ENCODE measurements around the gene ENKD1.

DNA sequence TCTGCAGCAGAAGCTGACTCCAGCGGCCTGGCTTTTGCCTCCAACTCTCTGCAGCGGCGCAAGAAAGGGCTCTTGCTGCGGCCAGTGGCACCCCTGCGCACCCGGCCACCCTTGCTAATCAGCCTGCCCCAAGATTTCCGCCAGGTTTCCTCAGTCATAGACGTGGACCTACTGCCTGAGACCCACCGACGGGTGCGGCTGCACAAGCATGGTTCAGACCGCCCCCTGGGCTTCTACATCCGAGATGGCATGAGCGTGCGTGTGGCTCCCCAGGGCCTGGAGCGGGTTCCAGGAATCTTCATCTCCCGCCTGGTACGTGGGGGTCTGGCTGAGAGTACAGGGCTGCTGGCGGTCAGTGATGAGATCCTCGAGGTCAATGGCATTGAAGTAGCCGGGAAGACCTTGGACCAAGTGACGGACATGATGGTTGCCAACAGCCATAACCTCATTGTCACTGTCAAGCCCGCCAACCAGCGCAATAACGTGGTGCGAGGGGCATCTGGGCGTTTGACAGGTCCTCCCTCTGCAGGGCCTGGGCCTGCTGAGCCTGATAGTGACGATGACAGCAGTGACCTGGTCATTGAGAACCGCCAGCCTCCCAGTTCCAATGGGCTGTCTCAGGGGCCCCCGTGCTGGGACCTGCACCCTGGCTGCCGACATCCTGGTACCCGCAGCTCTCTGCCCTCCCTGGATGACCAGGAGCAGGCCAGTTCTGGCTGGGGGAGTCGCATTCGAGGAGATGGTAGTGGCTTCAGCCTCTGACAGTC, 4.5 kb downstream of the ENKD1 start:
- TF ChIP-seq ZNF431 (CRISPR knock-in tag; IDR thresholded peaks at IDR 0.05; ENCODE audit: borderline replicate concordance, low read depth) (no peak), CHCHD3 (CRISPR knock-in tag; IDR thresholded peaks at IDR 0.05) (no peak), MEIS2 (CRISPR knock-in tag; IDR thresholded peaks at IDR 0.05) (no peak), FOXJ3 (CRISPR knock-in tag; IDR thresholded peaks at IDR 0.05; ENCODE audit: borderline replicate concordance) (no peak), PHB2 (IDR thresholded peaks at IDR 0.05; ENCODE audit: partially characterized antibody) (no peak), TAF1 (CRISPR knock-in tag; IDR thresholded peaks at IDR 0.05) (no peak), ZNF274 (CRISPR knock-in tag; IDR thresholded peaks at IDR 0.05) (no peak), CHD2 (IDR thresholded peaks at IDR 0.05; ENCODE audit: low read depth, low read length) (no peak), IKZF4 (CRISPR knock-in tag; IDR thresholded peaks at IDR 0.05; ENCODE audit: borderline replicate concordance, low read depth, not compliant biosample characterization) (no peak), KAT7 (CRISPR knock-in tag; IDR thresholded peaks at IDR 0.05; ENCODE audit: borderline replicate concordance) (no peak)
- TF ChIP-seq, protein P1, sequence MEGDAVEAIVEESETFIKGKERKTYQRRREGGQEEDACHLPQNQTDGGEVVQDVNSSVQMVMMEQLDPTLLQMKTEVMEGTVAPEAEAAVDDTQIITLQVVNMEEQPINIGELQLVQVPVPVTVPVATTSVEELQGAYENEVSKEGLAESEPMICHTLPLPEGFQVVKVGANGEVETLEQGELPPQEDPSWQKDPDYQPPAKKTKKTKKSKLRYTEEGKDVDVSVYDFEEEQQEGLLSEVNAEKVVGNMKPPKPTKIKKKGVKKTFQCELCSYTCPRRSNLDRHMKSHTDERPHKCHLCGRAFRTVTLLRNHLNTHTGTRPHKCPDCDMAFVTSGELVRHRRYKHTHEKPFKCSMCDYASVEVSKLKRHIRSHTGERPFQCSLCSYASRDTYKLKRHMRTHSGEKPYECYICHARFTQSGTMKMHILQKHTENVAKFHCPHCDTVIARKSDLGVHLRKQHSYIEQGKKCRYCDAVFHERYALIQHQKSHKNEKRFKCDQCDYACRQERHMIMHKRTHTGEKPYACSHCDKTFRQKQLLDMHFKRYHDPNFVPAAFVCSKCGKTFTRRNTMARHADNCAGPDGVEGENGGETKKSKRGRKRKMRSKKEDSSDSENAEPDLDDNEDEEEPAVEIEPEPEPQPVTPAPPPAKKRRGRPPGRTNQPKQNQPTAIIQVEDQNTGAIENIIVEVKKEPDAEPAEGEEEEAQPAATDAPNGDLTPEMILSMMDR (CRISPR knock-in tag; IDR thresholded peaks at IDR 0.05), result no peak
- TF ChIP-seq, protein P2, sequence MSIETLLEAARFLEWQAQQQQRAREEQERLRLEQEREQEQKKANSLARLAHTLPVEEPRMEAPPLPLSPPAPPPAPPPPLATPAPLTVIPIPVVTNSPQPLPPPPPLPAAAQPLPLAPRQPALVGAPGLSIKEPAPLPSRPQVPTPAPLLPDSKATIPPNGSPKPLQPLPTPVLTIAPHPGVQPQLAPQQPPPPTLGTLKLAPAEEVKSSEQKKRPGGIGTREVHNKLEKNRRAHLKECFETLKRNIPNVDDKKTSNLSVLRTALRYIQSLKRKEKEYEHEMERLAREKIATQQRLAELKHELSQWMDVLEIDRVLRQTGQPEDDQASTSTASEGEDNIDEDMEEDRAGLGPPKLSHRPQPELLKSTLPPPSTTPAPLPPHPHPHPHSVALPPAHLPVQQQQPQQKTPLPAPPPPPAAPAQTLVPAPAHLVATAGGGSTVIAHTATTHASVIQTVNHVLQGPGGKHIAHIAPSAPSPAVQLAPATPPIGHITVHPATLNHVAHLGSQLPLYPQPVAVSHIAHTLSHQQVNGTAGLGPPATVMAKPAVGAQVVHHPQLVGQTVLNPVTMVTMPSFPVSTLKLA (IDR thresholded peaks at IDR 0.05), result no peak

All from HepG2 (cell line).